ENCODE measurements around the gene FADS6. TPM values are rescaled to one million over a fixed set of nuclear protein-coding genes. Genes with fewer than 3 reads are reported as not detected.

The FADS6 gene
- total RNA-seq, 1 donor from 2014 or later: not detected

GRCh38 chr17:74842599-74843351 lies 50.7 kb downstream of the FADS6 start:
- peaks cover 36% of the 10 kb centered on the region for H3K4me1 ChIP-seq
- intact Hi-C loops (cut with micrococcal nuclease): no loop called here
- H3K9me3 ChIP-seq (replicated peaks): no peaks in the 10 kb centered on the region
- H3K36me3 ChIP-seq: no peaks in the 10 kb centered on the region
- peak; percentile 76 for DNase-seq
- H3K27me3 ChIP-seq (ENCODE audit: low read depth): peaks cover 22% of the 10 kb centered on the region
- TF ChIP-seq CTCF (IDR thresholded peaks at IDR 0.05; ENCODE audit: borderline replicate concordance): peak; percentile 71
- H3K27ac ChIP-seq (replicated peaks): peak overlapping the region; percentile 75
- peak overlapping the region; percentile 64 for H3K4me3 ChIP-seq

GRCh38 chr17:74842146-74842598 lies 51.3 kb downstream of the FADS6 start:
- peak overlapping the region; percentile 64 for H3K4me3 ChIP-seq
- peak; percentile 33 for DNase-seq
- H3K9me3 ChIP-seq (replicated peaks): no peaks in the 10 kb centered on the region
- no peaks in the 10 kb centered on the region for H3K36me3 ChIP-seq
- peak overlapping the region; percentile 75 for H3K27ac ChIP-seq (replicated peaks)
- intact Hi-C loops (cut with micrococcal nuclease): no loop called here
- TF ChIP-seq CTCF (IDR thresholded peaks at IDR 0.05; ENCODE audit: borderline replicate concordance): no peak
- H3K4me1 ChIP-seq: peaks cover 36% of the 10 kb centered on the region
- peaks cover 22% of the 10 kb centered on the region for H3K27me3 ChIP-seq (ENCODE audit: low read depth)

- peaks cover 6% of the 10 kb centered on the region for H3K36me3 ChIP-seq
- DNase-seq: peak; percentile 80
- no peaks in the 10 kb centered on the region for H3K9me3 ChIP-seq (replicated peaks)
- peaks cover 17% of the 10 kb centered on the region for H3K27me3 ChIP-seq (ENCODE audit: low read depth)
- no peak for TF ChIP-seq CTCF (IDR thresholded peaks at IDR 0.05; ENCODE audit: borderline replicate concordance)
- H3K27ac ChIP-seq (replicated peaks): peak overlapping the region; percentile 75
- peaks cover 36% of the 10 kb centered on the region for H3K4me1 ChIP-seq
- intact Hi-C loops (cut with micrococcal nuclease): no loop called here
- no peak overlapping the region for H3K4me3 ChIP-seq
Measured at GRCh38 chr17:74840989-74841666, 52.3 kb downstream of the FADS6 start.

- H3K4me3 ChIP-seq: no peak overlapping the region
- peaks cover 36% of the 10 kb centered on the region for H3K4me1 ChIP-seq
- DNase-seq: no peak
- intact Hi-C loops (cut with micrococcal nuclease): no loop called here
- no peaks in the 10 kb centered on the region for H3K9me3 ChIP-seq (replicated peaks)
- peak overlapping the region; percentile 75 for H3K27ac ChIP-seq (replicated peaks)
- peaks cover 6% of the 10 kb centered on the region for H3K36me3 ChIP-seq
- no peak for TF ChIP-seq CTCF (IDR thresholded peaks at IDR 0.05; ENCODE audit: borderline replicate concordance)
- H3K27me3 ChIP-seq (ENCODE audit: low read depth): peaks cover 8% of the 10 kb centered on the region
Measured at GRCh38 chr17:74839990-74840852, 53.2 kb downstream of the FADS6 start.

- Histone ChIP-seq H3K27me3 (ENCODE audit: low read depth) (peaks cover 3% of the 10 kb centered on the region), H3K4me1 (peaks cover 33% of the 10 kb centered on the region), H3K27ac (replicated peaks) (no peak overlapping the region), H3K4me3 (no peak overlapping the region), H3K36me3 (peaks cover 6% of the 10 kb centered on the region), H3K9me3 (replicated peaks) (no peaks in the 10 kb centered on the region)
- no peak for TF ChIP-seq CTCF (IDR thresholded peaks at IDR 0.05; ENCODE audit: borderline replicate concordance)
- no peak for DNase-seq
- intact Hi-C loops (cut with micrococcal nuclease): no loop called here
Measured at GRCh38 chr17:74838274-74838673, 55.2 kb downstream of the FADS6 start.

All from left ventricle myocardium inferior (tissue), 1 donor.